Karpas-422 (cell line): ENCODE measurements around the gene PKNOX2. TPM values are rescaled to one million over a fixed set of nuclear protein-coding genes. Genes with fewer than 3 reads are reported as not detected.

Experiments
- DNase-seq: peaks from one replicate; pipeline ENCODE4 v3.0.0-alpha.2; 2015
- H2AFZ ChIP-seq: fragments of 200-600 bp; sonication (generic); 2 replicates; pipeline ENCODE4 v1.6.1; 2014; ENCODE audit warnings: antibody characterized with exemption, low read length, mixed read lengths
- H3K27ac ChIP-seq: fragments of 200-600 bp; sonication (generic); 2 replicates; pipeline ENCODE4 v1.5.1; 2014; ENCODE audit warnings: mild to moderate bottlenecking, low read length, moderate library complexity
- H3K27me3 ChIP-seq: fragments of 200-600 bp; sonication (generic); 2 replicates; pipeline ENCODE4 v1.6.1; 2014; ENCODE audit warnings: low read length, mixed read lengths
- H3K36me3 ChIP-seq: fragments of 200-600 bp; sonication (generic); 2 replicates; pipeline ENCODE4 v1.6.1; 2014; ENCODE audit warnings: low read length, mixed read lengths; ENCODE audit not compliant: insufficient read depth
- H3K4me1 ChIP-seq: fragments of 200-600 bp; sonication (generic); 2 replicates; pipeline ENCODE4 v1.6.1; 2014; ENCODE audit warnings: mild to moderate bottlenecking, low read length, mixed read lengths
- H3K4me2 ChIP-seq: fragments of 200-600 bp; sonication (generic); 2 replicates; pipeline ENCODE4 v1.6.1; 2014; ENCODE audit warnings: low read length, low read depth, mild to moderate bottlenecking; ENCODE audit not compliant: poor library complexity, severe bottlenecking
- H3K4me3 ChIP-seq: fragments of 200-600 bp; sonication (generic); 2 replicates; pipeline ENCODE4 v1.5.1; 2014; ENCODE audit warnings: mild to moderate bottlenecking, antibody characterized with exemption, low read length, mixed read lengths
- H3K79me2 ChIP-seq: fragments of 200-600 bp; sonication (generic); 2 replicates; pipeline ENCODE4 v1.6.1; 2014; ENCODE audit warnings: mild to moderate bottlenecking, low read length, mixed read lengths
- H3K9ac ChIP-seq: fragments of 200-600 bp; sonication (generic); 2 replicates; pipeline ENCODE4 v1.6.0; 2014; ENCODE audit warnings: low read length
- H3K9me2 ChIP-seq: fragments of 200-600 bp; sonication (generic), shearing (Covaris generic); replicated peaks from 2 replicates; pipeline ENCODE4 v1.6.0; 2014; ENCODE audit warnings: mild to moderate bottlenecking, low read length, moderate library complexity; ENCODE audit not compliant: insufficient read depth
- H3K9me3 ChIP-seq: fragments of 300-700, 200-600 bp; sonication (generic); 2 replicates; pipeline ENCODE4 v1.6.1; 2014; ENCODE audit warnings: low read length, mixed read lengths
- H4K20me1 ChIP-seq: fragments of 200-600 bp; sonication (generic); 2 replicates; pipeline ENCODE4 v1.6.1; 2014; ENCODE audit warnings: mild to moderate bottlenecking, antibody characterized with exemption, low read length, low read depth; ENCODE audit not compliant: insufficient read depth
- total RNA-seq: library from RNA; depleted of rRNA; stranded (reverse); fragments of >200 nt; shearing (Covaris generic); gene quantifications from 2 replicates; pipeline ENCODE4 v1.2.3, GENCODE V29; 2014; ENCODE audit warnings: low replicate concordance

PKNOX2 gene
- total RNA-seq, 1 experiment from 2014 or later, result 1.5 TPM

DNA sequence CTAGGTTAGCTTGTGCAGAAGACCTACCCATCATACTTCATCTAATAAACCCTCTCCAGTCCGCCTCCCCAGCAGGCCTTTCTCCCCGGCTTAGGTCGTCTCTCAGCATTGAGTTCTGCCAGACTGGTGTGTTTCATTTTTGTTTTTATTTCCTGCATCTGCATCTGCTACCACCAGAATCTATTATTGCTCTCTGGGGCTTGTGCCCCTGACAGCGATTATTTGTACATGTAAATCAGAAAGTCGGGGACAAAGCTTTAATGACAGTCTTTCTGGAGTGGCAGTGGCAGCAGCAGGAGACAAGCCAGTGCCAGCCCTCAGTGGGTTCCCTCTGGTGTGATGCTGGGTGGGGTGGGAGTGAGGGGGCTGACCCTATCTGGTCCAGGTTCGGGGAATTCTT, 127.5 kb downstream of the PKNOX2 start:
- Histone ChIP-seq H3K36me3 (no peaks in the 10 kb centered on the region), H3K9ac (no peak overlapping the region), H3K27ac (no peak overlapping the region), H3K9me3 (no peaks in the 10 kb centered on the region), H3K4me2 (no peak overlapping the region), H3K27me3 (no peaks in the 10 kb centered on the region), H3K79me2 (no peaks in the 10 kb centered on the region), H2AFZ (no peak overlapping the region), H3K4me1 (peaks cover 7% of the 10 kb centered on the region), H3K9me2 (no peaks in the 10 kb centered on the region), H3K4me3 (no peak overlapping the region), H4K20me1 (no peaks in the 10 kb centered on the region)
- DNase-seq, result no peak

DNA sequence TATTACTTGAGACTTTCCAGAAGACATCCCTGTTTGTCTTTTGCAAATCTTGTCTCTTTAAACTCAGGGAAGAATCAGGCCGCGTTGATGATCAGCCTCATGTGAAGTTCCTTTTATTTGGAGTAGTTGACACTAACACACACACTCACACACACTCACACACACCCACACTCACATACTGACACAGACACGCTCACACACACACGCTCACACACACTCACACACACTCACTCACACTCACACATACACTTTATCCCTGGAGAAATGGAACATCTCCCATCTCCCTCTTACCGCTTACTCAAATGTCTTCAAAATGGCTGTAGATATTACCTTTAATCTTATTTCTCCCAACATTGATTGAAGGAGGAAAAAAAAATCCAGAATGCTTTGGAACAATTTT, 129.0 kb downstream of the PKNOX2 start:
- H3K4me2 ChIP-seq, result no peak overlapping the region
- H3K4me1 ChIP-seq, result no peaks in the 10 kb centered on the region
- H3K36me3 ChIP-seq, result no peaks in the 10 kb centered on the region
- no peaks in the 10 kb centered on the region for H3K27me3 ChIP-seq
- H3K9me3 ChIP-seq, result no peaks in the 10 kb centered on the region
- H3K9me2 ChIP-seq, result no peaks in the 10 kb centered on the region
- no peak overlapping the region for H2AFZ ChIP-seq
- H3K27ac ChIP-seq, result no peak overlapping the region
- no peaks in the 10 kb centered on the region for H4K20me1 ChIP-seq
- no peak overlapping the region for H3K4me3 ChIP-seq
- no peak for DNase-seq
- no peaks in the 10 kb centered on the region for H3K79me2 ChIP-seq
- no peak overlapping the region for H3K9ac ChIP-seq

DNA sequence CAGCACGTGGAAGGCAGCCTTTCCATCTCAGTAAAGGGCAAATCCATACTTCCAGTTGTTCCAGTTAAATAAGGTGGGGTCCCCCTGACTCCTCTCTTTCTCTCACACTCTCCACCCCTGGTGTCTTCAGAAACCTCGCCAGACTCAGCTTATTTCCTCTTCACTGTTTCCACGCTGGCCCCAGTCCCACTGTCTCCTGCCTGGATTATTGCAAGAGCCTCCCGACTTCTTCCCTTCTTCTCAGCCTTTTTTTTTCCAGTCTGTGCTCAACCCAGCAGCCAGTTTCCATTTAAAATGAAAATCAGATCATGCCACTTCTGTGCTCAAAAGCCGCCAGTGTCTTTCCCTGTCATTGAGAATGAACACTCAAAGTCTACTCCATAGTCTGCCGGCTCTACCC, 131.4 kb downstream of the PKNOX2 start:
- no peak overlapping the region for H3K4me2 ChIP-seq
- no peaks in the 10 kb centered on the region for H4K20me1 ChIP-seq
- H3K9me2 ChIP-seq, result no peaks in the 10 kb centered on the region
- H3K4me1 ChIP-seq, result peaks cover 3% of the 10 kb centered on the region
- no peak for DNase-seq
- no peak overlapping the region for H3K27ac ChIP-seq
- H2AFZ ChIP-seq, result no peak overlapping the region
- H3K27me3 ChIP-seq, result no peaks in the 10 kb centered on the region
- no peak overlapping the region for H3K9ac ChIP-seq
- no peak overlapping the region for H3K4me3 ChIP-seq
- no peaks in the 10 kb centered on the region for H3K36me3 ChIP-seq
- no peaks in the 10 kb centered on the region for H3K9me3 ChIP-seq
- no peaks in the 10 kb centered on the region for H3K79me2 ChIP-seq

DNA sequence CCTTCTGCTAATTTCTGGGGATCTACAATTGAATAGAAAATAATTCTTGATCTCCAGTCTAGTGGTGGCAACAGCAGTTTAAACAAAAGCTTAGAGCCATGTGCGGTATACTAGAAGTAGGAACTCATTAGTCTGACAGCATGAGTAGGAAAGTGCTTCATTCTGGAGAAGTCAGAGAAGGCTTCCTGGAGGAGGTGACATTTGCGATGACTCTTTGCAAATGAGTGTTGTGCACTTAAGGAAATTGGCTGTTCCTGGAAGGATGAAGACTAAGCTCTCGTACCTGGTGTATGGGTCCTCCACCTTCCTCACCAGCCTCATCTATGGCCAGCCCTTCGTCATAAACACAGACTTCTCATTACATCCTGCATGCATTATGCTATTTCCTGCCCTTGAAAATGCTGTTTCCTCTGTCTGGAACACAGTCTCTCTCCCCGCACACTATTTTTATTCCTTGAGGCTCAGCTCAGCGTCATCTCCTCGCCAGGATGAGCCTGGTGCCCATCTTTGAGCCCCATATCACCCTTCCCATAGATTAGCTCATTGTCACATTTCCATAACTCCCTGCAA, 132.9 kb downstream of the PKNOX2 start:
- Histone ChIP-seq H3K79me2 (no peaks in the 10 kb centered on the region), H3K9me3 (no peaks in the 10 kb centered on the region)
- no peak for DNase-seq

DNA sequence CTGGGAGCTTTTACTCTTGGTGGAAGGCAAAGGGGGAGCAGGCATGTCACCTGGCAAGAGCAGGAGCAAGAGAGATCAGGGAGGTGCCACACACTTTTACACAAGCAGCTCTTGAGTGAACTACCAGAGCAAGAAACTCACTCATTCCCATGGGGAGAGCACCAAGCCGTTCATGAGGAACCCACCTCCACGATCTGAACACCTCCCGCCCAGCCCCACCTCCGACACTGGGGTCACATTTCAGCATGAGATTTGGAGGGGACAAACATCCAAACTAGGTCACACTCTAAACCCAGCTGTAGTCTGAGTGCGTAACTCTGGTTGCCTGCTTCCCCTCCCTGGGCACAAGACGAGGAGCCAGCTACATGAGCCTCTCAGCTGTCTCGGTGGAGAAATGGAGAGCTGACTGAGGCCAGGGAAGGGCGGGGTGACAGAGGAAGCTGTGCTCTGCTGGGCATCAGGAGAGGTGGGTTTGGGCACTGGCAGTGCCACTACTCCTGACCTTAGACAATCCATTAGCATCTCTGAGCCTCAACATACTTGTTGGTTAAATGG, 134.6 kb downstream of the PKNOX2 start:
- Histone ChIP-seq H4K20me1 (no peaks in the 10 kb centered on the region), H3K4me1 (peaks cover 7% of the 10 kb centered on the region), H3K27me3 (no peaks in the 10 kb centered on the region), H3K9me2 (no peaks in the 10 kb centered on the region), H3K9me3 (no peaks in the 10 kb centered on the region), H3K36me3 (no peaks in the 10 kb centered on the region), H3K9ac (no peak overlapping the region), H3K4me3 (no peak overlapping the region), H3K79me2 (no peaks in the 10 kb centered on the region), H2AFZ (no peak overlapping the region), H3K4me2 (no peak overlapping the region), H3K27ac (no peak overlapping the region)
- DNase-seq, result no peak

More for the DNA sequence above, 132.9 kb downstream of the PKNOX2 start:
- Histone ChIP-seq H2AFZ (no peak overlapping the region), H3K36me3 (no peaks in the 10 kb centered on the region), H3K4me1 (peaks cover 7% of the 10 kb centered on the region), H3K9me2 (no peaks in the 10 kb centered on the region), H3K9ac (no peak overlapping the region), H3K27ac (no peak overlapping the region), H3K4me2 (no peak overlapping the region), H4K20me1 (no peaks in the 10 kb centered on the region), H3K4me3 (no peak overlapping the region), H3K27me3 (no peaks in the 10 kb centered on the region)

DNA sequence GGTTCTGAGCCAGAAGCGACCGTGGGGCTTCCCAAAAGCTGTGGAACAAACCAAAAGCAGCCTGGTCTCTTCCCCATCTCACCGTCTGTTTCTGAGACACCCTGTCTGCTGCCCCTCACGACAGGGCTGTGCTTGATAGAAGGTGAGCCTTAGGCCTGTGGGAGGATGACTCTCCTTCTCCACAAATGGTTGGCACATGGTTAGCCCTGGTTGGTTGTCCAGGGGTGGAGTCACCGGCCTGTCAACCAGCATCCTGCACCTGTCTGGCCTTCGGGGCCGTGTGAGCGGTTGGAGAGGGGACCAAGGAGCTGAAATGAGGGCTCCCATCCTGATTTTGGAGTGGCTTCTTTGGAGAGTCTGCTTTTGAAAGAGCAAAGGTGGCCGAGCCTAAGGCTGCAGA, 135.3 kb downstream of the PKNOX2 start:
- Histone ChIP-seq H3K27ac (no peak overlapping the region), H3K4me2 (no peak overlapping the region), H3K9me3 (no peaks in the 10 kb centered on the region), H2AFZ (no peak overlapping the region), H3K9ac (no peak overlapping the region), H4K20me1 (no peaks in the 10 kb centered on the region), H3K79me2 (no peaks in the 10 kb centered on the region), H3K36me3 (no peaks in the 10 kb centered on the region), H3K9me2 (no peaks in the 10 kb centered on the region), H3K27me3 (no peaks in the 10 kb centered on the region), H3K4me1 (peaks cover 7% of the 10 kb centered on the region), H3K4me3 (no peak overlapping the region)
- DNase-seq, result no peak

DNA sequence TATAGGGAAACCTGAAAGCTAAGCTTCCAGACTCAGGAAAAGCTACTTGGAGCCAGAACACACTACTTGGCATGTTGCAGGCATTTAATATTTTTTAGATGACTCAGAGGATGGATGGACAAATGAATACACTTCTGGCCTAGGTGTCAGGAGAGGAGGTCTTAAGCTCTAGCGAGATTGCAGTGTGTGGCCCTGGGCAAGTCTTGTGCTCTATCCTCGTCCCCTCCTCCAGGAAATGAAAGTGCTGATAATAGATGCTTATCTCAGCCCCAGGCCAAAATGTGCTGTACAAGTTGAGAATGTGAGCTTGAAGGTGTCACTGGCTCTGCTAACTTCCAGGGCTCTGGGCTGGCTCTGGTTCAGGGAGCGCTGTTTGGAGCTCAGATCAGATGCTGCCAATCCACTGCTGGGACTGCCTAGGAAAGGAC, 136.3 kb downstream of the PKNOX2 start:
- no peaks in the 10 kb centered on the region for H3K9me3 ChIP-seq
- peak; percentile 42 for DNase-seq
- no peaks in the 10 kb centered on the region for H3K9me2 ChIP-seq
- no peaks in the 10 kb centered on the region for H3K36me3 ChIP-seq
- no peak overlapping the region for H2AFZ ChIP-seq
- no peak overlapping the region for H3K4me3 ChIP-seq
- no peaks in the 10 kb centered on the region for H3K27me3 ChIP-seq
- no peak overlapping the region for H3K27ac ChIP-seq
- H3K79me2 ChIP-seq, result no peaks in the 10 kb centered on the region
- peak overlapping the region; percentile 27; the same call in 1 of the 2 replicates for H3K9ac ChIP-seq
- H3K4me2 ChIP-seq, result no peak overlapping the region
- no peaks in the 10 kb centered on the region for H4K20me1 ChIP-seq
- peaks cover 7% of the 10 kb centered on the region for H3K4me1 ChIP-seq

DNA sequence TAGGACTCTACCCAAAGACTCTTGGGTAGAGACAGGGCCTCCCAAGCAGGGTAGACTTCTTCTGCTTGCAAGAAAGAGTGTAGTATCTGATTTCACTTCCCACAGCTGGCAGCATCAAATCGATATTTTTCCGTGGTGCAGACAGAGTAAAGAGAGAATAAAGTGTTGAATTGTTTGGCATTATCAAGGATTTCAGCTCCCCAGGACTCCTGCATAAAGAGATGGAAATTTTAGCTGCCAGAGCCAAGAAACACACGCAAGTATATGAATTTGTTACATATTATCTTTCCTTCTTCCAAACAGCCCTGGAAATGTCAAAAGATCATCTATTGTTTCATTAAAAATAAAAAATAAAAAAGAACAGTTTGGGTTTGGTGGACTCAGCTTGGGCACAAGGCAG, 136.8 kb downstream of the PKNOX2 start:
- Histone ChIP-seq H3K9ac (peak overlapping the region; percentile 27; the same call in 1 of the 2 replicates), H2AFZ (no peak overlapping the region), H4K20me1 (no peaks in the 10 kb centered on the region), H3K79me2 (no peaks in the 10 kb centered on the region), H3K36me3 (no peaks in the 10 kb centered on the region), H3K9me3 (no peaks in the 10 kb centered on the region), H3K27me3 (no peaks in the 10 kb centered on the region), H3K4me1 (peaks cover 7% of the 10 kb centered on the region), H3K27ac (no peak overlapping the region), H3K4me3 (no peak overlapping the region), H3K9me2 (no peaks in the 10 kb centered on the region), H3K4me2 (no peak overlapping the region)
- DNase-seq, result no peak
